ENCODE data around the gene B3GNT4.
"Not testable (repeated sequence)": the region's sequence is repeated elsewhere in the genome, so short reads cannot be mapped to it uniquely, and the experiment has no call there.

Gene B3GNT4

GRCh38 chr12:122203301-122204166 is at the start of gene B3GNT4:
Gene B3GNT4, plus strand, starts transcription at chr12:122203709. Its CDS starts 910 bp downstream, at chr12:122204619.
- DNase-seq (ENCODE audit: low read depth): peak; percentile 66

- no peak for DNase-seq (ENCODE audit: low read depth)
Observed at GRCh38 chr12:122155705-122156104, 47.8 kb upstream of the B3GNT4 start.

- DNase-seq (ENCODE audit: low read depth): no peak
Observed at GRCh38 chr12:122158700-122159285, 44.7 kb upstream of the B3GNT4 start.

GRCh38 chr12:122159882-122160281 is 43.6 kb upstream of the B3GNT4 start:
- no peak for DNase-seq (ENCODE audit: low read depth)

- DNase-seq (ENCODE audit: low read depth): no peak
Observed at GRCh38 chr12:122160761-122161160, 42.7 kb upstream of the B3GNT4 start.

- DNase-seq (ENCODE audit: low read depth): no peak
Observed at GRCh38 chr12:122161682-122162081, 41.8 kb upstream of the B3GNT4 start.

- DNase-seq (ENCODE audit: low read depth): no peak
Observed at GRCh38 chr12:122162976-122163375, 40.5 kb upstream of the B3GNT4 start.

- no peak for DNase-seq (ENCODE audit: low read depth)
Observed at GRCh38 chr12:122166422-122167349, 36.8 kb upstream of the B3GNT4 start.

GRCh38 chr12:122167356-122167925 is 36.1 kb upstream of the B3GNT4 start:
- DNase-seq (ENCODE audit: low read depth): no peak

- no peak for DNase-seq (ENCODE audit: low read depth)
Observed at GRCh38 chr12:122168492-122168891, 35.0 kb upstream of the B3GNT4 start.

- DNase-seq (ENCODE audit: low read depth): no peak
Observed at GRCh38 chr12:122171399-122171798, 32.1 kb upstream of the B3GNT4 start.

GRCh38 chr12:122172262-122172939 is 31.1 kb upstream of the B3GNT4 start:
- DNase-seq (ENCODE audit: low read depth): no peak

GRCh38 chr12:122174155-122174845 is 29.2 kb upstream of the B3GNT4 start, which contains the start of gene IL31:
Gene IL31, minus strand, starts transcription at chr12:122174221. Its CDS starts 49 bp downstream, at chr12:122174172.
- DNase-seq (ENCODE audit: low read depth): no peak

- DNase-seq (ENCODE audit: low read depth): not testable (repeated sequence)
Observed at GRCh38 chr12:122176473-122176872, 27.0 kb upstream of the B3GNT4 start.

GRCh38 chr12:122182887-122183587 is 20.5 kb upstream of the B3GNT4 start, which contains the start of gene LRRC43:
Gene LRRC43, plus strand, starts transcription at chr12:122183123. Its CDS starts 22 bp downstream, at chr12:122183145.
- peak; percentile 25 for DNase-seq (ENCODE audit: low read depth)

- DNase-seq (ENCODE audit: low read depth): no peak
Observed at GRCh38 chr12:122183588-122183940, 19.9 kb upstream of the B3GNT4 start.

GRCh38 chr12:122184517-122184916 is 19.0 kb upstream of the B3GNT4 start:
- no peak for DNase-seq (ENCODE audit: low read depth)

GRCh38 chr12:122185079-122185478 is 18.4 kb upstream of the B3GNT4 start:
- DNase-seq (ENCODE audit: low read depth): no peak

- DNase-seq (ENCODE audit: low read depth): no peak
Observed at GRCh38 chr12:122185494-122186082, 17.9 kb upstream of the B3GNT4 start.

GRCh38 chr12:122187466-122187865 is 16.0 kb upstream of the B3GNT4 start:
- DNase-seq (ENCODE audit: low read depth): no peak
